CD4-positive, alpha-beta T cell treated with Interleukin-17A for 1 hour (primary cell): Measurements from ENCODE around the gene F13B.
"Not testable (repeated sequence)": the region's sequence is repeated elsewhere in the genome, so short reads cannot be mapped to it uniquely, and the experiment has no call there.

Experiments
- DNase-seq: peaks from one replicate; pipeline ENCODE4 v3.0.0-alpha.2; 2020

The F13B gene, protein sequence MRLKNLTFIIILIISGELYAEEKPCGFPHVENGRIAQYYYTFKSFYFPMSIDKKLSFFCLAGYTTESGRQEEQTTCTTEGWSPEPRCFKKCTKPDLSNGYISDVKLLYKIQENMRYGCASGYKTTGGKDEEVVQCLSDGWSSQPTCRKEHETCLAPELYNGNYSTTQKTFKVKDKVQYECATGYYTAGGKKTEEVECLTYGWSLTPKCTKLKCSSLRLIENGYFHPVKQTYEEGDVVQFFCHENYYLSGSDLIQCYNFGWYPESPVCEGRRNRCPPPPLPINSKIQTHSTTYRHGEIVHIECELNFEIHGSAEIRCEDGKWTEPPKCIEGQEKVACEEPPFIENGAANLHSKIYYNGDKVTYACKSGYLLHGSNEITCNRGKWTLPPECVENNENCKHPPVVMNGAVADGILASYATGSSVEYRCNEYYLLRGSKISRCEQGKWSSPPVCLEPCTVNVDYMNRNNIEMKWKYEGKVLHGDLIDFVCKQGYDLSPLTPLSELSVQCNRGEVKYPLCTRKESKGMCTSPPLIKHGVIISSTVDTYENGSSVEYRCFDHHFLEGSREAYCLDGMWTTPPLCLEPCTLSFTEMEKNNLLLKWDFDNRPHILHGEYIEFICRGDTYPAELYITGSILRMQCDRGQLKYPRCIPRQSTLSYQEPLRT

DNA sequence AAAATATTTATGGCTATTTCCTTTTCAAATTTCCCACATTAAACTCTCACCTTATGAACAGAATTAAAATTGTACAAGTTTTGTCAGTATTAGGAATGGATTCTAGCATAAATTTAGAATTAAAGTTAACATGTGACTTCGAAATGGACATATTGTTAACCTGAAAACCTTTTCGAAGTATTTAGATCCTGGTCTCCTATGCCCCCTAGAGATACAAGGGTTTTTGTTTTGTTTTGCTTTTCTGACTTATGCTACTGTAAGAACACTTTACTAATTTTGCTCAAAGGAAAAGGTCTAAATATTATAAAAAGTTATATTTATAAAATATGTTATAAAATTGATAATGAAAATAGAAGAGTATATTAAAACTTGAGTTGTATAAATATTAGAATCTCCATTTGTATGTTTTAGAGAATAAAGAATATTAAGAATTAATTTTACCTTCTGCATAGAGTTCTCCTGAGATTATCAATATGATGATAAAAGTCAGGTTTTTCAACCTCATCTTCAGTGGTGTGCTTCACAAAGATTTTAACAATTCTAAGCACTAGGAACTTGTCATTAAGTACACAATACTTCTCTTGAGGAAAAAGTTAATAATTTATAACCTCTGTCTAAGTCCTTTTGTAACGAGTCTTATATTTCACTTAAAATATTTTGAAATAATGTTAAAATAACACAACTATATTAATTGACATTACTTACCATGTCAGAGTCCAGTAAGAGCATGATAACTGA, at the start of gene F13B:
Gene F13B (minus strand): TSS at position 542 of the 738 bp plus-strand sequence. CDS start 37 bp downstream, at position 505.
- no peak for DNase-seq

DNA sequence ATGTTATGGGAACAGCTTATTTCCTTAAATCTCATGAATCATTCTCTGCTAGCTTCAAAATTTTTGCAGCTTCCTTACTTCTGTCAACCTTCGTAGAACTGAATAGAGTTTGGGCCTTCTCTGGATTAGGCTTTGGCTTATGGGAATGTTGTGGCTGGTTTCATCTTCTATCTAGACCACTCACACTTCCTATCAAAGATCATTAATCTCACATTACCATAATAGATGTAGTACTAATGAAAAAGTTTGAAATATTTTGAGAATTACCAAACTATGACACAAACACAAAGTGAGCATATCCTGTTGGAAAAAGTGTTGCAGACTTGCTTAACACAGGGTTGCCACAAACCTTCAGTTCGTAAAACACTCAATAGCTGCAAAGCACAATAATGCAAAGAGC, 49.1 kb upstream of the F13B start:
- DNase-seq, result no peak

DNA sequence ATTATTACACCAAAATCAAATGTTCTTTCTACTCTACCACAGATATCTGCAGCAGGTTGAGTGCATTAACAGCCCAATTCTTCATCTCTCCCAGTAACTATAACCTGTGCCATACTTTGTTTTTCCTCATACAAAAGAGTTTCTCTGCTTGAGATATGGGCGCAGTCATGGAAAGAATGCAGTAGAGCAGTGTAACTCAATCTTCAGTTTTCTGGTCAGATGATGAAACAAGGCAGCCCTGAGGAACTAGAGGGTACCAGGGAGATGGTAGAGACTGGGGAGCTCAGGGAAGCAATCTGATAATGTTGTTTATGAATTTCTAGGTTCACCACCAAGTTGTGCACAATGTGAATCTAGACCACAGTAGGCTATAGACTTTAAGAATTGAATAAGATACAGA, 39.8 kb upstream of the F13B start:
- DNase-seq, result no peak

DNA sequence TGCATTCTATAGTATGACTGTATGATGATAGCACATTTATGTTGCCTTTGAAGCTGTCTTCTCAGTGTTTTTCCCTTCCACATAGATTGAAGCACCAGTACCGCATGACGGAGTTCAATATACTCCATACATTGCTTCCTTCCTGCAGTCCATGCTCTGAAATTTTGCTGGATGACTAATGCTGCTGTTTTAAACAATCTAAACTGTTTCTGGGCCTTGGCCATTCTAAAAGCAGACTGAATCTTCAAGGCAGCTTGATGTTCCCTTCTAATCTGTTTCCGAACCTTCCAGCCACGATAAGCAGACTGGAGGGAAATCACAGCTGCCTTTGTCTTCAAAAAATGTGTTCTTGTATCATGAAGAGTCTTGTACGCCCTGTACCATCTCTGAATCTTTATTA, 36.2 kb upstream of the F13B start:
- DNase-seq, result no peak

DNA sequence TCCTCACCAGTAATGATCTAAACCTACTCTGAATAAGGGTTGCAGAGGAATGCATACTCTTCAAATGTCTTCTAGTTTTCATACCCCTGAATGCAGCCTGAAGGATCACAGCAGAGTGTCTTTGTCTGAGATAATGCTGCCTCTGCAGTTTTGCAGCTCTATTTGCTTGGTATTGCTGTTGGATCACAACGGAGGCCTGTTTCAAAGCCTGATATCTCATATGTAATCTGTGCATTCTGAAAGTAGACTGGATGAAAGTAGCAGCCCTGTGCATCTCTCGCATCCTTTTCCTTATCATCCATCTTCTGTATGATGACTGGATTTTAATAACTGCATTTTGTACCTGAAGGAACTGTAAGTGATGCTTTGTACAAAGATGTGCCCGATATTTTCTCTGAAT, 34.9 kb upstream of the F13B start:
- DNase-seq, result no peak

DNA sequence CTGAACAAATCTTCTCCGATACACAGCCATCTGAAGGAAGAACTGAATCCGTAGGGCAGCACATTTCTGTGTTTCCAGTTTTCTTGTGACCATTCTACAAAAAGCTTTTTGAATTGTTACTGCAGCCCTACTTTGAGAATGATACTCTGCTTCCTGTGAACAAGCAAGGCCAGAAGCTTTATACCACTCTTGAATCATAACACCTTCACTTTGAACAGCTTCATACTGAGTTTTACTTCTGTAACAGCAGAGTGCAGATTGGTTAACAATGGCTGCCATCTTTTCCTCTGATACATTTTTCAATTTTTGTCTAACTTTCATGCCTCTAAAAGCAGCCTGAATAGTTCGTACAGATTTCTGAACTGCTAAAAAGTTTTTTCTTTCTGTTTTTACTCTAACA, 33.6 kb upstream of the F13B start:
- DNase-seq, result no peak

DNA sequence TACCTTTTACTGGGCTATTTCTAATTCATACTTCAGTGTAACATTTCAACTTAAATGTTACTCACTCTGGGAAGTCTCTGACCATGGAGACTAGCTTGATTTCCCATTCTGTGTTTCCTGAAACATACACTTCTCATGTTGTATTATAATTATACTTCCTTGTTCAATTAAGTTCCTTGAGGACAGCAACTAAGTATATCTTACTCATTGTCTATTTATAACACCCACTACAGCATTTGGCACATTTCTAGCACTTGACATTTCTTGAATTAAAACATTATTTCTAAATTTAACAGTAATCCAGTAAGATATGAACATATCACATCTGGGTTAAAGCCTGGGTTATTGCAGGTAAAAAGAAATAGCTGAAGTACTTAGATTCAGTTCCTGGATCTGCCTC, 32.4 kb upstream of the F13B start:
- DNase-seq, result no peak

DNA sequence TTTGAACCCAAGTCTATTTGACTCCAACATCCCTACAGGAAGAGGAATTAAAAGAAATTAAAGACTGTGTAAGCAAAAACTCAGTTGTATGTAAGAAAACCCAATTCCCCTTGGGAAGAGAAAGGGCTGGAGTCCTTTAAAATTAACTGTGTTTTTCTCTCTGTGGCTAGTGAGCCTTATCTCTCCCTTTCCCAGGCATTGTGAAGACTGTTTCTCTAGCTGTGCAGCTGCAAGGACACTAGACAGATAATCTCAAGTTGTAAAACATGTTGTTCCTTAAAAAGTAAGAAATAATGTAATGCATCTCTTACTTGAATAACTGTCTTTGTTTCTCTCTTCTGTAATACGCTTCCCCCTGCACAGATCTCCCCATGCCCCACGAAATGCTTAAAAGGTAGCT, 29.9 kb upstream of the F13B start:
- DNase-seq, result not testable (repeated sequence)

DNA sequence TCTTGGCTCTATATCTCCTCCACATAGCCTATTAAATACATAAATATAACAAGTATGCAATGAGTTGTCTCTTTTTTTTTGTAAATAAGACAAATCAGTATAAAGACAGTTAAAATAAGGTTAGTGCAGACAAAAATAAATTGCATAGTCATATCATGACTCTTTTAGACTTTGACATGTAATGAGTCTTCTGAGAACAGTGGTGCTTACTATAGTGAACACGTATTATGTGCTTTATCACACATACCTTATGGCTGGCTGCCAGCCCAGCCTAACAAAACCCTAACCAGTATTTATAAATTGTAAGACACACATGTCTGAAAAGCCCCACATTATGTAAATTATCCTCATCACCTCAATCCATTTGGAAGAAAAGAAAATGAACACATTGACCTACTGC, 29.1 kb upstream of the F13B start:
- no peak for DNase-seq

DNA sequence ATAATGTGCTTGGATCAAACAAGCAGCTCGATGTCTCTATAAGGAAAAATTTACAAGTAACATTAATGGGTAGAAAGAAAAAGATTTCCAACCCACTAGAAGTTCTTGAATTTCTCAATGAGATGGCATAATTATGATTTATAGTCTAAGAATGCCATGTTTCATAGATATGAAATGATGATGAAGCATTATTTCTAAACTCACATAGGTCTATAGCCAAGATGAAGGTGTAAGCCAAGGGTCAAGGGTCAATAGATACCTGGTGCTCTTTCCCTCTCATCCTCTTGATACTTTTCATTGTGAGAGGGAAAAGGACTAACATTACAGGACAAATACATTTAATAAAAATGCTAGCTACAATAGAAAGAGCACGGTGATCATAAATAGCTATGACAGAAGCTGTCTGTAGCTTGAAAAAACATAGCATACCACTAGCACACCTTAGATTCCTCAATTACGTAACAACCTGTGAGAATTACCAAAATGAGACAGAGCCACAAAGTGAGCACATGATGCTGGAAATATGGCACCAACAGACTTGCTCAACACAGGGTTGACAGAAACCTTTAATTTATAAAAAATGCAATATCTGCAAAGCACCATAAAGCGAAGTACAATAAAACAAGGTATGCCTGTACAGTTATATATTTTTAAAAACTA, 26.3 kb upstream of the F13B start:
- DNase-seq, result no peak

DNA sequence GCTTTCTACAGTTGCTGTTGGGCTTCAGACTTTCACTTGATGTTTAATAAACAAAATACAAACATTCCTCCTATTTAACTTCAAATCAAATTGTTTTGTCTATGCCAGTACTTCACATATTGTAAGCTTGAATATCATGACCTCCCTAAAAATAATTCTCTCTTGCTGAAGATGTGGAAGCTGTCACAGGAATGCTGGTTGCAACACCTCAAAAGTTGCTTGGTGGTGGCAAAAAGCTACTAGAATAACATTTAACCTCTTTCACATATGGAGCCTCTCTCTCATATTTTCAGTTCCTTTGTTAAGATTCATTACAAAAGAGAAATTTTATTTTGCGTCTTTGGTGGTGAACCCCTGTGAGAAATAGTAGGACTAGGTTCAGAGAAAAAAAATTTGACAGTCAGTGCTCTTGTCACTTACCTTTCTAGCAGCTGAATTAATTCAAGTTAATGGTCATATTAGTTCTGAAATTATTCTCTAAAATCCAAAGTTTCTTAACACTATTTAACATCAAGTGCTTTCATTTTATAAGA, 25.5 kb upstream of the F13B start:
- DNase-seq, result no peak

DNA sequence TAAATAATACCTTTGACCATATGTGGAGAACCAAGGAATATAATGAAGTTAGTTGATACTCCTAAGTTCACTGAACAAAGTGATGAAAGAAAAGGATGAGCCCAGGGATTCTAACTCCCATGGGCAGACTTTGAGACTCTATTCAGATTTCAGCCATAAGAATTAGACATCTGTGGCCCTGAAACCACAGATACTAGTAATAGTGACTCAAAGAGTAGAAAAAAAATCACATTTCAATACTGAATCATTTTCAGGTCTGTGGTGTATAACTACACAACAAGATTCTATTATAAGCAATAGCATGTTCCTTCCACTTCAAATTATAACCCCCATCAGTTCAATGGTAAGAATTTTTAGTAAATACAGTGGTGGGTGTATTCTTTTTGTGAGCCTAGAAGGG, 16.4 kb upstream of the F13B start:
- DNase-seq, result no peak

DNA sequence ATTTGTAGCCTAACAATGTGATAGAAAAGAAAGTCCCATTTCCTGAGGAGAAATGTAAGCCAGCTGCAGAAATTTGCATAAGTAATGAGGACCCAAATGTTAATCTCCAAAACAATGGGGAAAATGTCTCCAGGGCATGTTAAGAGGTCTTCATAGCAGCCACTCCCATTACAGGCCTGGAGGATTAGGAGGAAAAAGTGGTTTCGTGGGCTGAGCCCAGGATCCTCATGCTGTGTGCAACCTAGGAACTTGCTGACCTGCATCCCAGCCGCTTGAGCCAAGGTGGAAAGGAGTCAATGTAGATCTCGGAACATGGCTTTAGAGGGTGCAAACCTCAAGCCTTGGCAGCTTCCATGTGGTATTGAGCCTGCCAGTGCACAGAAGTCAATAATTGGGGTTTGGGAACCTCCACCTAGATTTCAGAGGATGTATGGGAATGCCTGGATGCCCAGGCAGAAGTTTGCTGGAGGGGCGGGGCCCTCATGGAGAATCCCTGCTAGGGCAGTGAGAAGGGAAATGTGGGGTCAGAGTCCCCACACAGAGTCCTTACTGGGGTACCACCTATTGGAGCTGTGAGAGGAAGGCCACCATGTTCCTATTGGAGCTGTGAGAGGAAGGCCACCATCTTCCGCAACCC, 14.2 kb upstream of the F13B start:
- no peak for DNase-seq

DNA sequence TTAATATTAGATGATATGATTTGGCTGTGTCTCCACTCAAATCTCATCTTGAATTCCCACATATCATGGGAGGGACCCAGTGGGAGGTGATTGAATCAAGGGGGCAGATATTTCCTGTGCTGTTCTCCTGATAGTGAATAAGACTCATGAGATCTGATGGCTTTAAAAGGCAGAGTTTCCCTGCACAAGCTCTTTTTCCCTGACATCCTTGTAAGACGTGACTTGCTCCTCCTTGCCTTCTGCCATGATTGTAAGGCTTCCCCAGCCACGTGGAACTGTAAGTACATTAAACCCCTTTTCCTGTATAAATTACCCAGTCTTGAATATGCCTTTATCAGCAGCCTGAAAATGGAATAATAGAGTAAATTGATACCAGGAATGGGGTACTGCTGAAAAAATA, 13.3 kb upstream of the F13B start:
- no peak for DNase-seq

DNA sequence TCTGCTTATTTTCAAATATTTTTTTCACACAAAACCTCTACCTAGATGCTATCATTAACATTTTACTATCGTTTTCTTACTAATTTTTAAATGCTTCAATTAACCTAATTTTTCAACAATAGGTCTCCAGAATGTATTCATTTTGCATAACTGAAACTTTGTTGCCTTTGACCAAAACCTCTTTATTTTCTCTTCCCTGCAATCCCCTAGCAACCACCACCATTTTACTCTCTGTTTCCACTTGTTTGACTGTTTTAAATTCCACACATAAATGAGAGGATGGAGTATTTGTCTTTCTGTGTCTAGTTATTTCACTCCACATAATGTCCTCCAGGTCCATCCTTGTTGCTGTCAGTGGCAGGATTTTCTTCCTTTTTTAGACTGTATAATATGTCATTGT, 9.5 kb upstream of the F13B start:
- DNase-seq, result no peak

DNA sequence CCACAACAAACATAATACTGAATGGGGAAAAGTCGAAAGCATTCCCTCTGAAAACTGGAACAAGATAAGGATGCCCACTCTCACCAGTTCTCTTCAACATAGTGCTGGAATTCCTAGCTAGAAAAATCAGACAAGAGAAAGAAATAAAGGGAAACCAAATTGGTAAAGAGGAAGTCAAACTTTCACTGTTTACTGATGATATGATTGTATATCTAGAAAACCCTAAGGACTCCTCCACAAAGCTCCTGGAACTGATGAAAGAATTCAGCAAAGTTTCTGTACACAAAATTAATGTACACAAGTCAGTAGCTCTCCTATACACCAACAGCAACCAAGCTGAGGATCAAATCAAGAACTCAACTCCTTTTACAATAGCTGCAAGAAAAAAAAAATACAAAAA, 6.9 kb upstream of the F13B start:
- no peak for DNase-seq

DNA sequence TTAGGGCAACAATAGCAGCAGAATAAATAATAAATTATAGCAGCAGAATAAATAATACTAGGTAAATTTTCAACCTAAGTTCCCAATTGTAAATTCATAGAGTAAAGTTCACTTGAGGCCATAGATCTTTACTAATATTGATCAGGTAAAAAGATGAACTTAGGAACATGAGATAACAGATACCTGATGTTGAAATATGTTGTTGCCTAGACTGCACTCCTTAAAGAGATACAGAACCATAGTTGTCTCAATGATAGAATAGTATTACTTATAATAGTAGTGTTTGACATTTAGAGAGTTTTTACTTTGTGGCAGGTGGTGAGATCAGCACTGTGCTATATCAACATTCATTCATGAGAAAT, 378 bp upstream of the F13B start:
- DNase-seq, result no peak

DNA sequence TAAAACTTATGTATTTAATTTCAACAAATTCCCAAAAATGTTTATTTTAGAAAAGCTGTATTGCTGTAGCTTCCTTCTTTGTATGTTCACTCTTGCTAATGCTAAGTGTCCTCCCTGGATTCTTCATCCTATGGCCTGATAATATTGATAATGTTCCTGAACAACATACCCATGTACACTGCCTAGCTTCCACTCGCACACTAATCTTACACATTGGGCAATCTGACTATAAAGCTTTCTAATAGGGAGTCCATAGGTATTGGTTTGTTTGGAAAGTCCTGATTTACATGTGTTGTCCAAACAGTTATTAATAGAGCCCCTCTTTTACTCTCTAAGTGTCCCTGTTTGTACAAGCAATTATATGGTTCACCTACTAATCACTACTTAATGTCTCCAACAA, 783 bp downstream of the F13B start:
- no peak for DNase-seq

DNA sequence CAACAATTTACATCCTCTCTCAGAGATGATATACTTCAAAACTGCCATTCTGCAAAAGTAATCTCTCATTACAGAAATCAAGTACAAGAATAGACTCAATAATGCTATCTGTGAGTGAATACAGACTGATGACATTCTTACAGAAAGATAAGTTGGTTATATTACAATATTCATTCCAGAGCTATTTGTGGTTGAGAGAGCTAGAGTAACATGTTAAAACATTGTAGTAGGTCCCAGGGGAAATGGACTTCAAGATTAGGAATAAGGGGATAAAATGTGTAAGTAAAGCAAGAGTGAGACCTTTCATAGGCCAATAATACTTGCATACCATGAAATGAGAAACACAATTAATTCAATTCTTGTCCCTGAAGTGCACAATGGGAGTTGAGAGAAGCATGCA, 1.5 kb downstream of the F13B start:
- no peak for DNase-seq

DNA sequence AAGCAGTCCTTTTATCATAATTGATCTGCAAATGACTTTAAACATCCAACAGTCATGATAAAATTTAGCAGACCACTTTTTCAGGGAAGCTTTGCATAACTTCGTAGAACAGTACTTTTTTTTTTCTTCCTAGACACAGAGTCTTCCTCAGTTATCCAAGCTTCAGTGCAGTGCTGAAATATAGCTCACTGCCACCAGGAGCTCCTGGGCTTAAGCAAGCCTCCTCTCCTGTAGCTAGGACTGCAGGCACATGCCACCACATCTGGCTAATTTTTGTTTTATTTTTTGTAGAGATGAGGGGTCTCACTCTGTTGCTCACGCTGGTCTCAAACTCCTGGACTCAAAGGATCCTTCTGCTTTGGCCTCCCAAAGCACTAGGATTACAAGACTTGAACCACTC, 3.8 kb downstream of the F13B start:
- DNase-seq, result no peak

DNA sequence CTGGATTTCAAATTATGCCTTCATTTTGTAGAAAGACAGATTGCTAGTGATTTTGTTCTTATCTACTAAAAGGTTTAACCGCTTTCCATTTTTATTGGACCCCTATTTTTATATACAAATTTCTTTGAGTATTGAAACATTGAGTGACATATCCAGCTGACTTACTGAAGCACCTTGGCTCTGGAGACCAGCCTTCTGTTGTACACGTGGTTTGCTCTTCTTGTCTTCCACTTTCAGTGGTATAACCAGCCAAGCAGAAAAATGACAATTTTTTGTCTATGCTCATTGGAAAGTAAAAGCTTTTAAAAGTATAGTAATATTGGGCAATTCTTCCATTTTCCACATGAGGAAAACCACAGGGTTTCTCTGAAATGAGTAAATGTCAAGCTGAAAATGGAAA, 4.4 kb downstream of the F13B start:
- no peak for DNase-seq

DNA sequence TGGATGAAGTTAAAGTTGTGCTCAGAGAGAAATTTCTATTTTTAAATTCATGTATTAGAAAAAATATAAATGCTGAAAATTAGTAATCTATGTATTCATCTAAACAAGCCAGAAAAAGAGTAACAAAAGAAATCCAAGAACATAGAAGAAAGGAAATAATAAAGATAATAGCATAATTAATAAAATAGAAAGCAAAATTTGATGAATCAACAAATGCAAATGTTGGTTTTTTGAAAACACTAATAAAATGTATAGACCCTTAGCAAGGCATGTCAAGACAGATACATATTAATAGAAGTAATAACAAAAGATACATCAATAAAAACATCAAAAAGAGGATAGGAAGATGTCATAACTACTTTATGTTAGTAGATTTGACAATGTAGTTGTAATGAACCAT, 18.0 kb downstream of the F13B start:
- no peak for DNase-seq
